Coronary artery (tissue), 2 donors: ENCODE measurements around the gene BEAN1.
"Not testable (repeated sequence)": the region's sequence is repeated elsewhere in the genome, so short reads cannot be mapped to it uniquely, and the experiment has no call there.

ENCODE experiments used
- DNase-seq: peaks from one replicate; pipeline ENCODE4 v3.0.0-alpha.2; 2017; ENCODE audit warnings: low spot score
- H3K27ac ChIP-seq, 2 donors: fragments of 200-600 bp; sonication (generic); one replicate each; pipeline ENCODE4 v1.5.1; 2016 to 2019
- H3K4me3 ChIP-seq: fragments of 200-600 bp; sonication (generic); 2 replicates; pipeline ENCODE4 v1.5.1; 2016; ENCODE audit warnings: mild to moderate bottlenecking, moderate library complexity
- TF ChIP-seq, protein P1 (sequence below): fragments of 200-600 bp; sonication (generic); IDR thresholded peaks from one replicate; pipeline ENCODE4 v1.5.1; 2019; ENCODE audit warnings: antibody characterized with exemption

BEAN1 gene

DNA sequence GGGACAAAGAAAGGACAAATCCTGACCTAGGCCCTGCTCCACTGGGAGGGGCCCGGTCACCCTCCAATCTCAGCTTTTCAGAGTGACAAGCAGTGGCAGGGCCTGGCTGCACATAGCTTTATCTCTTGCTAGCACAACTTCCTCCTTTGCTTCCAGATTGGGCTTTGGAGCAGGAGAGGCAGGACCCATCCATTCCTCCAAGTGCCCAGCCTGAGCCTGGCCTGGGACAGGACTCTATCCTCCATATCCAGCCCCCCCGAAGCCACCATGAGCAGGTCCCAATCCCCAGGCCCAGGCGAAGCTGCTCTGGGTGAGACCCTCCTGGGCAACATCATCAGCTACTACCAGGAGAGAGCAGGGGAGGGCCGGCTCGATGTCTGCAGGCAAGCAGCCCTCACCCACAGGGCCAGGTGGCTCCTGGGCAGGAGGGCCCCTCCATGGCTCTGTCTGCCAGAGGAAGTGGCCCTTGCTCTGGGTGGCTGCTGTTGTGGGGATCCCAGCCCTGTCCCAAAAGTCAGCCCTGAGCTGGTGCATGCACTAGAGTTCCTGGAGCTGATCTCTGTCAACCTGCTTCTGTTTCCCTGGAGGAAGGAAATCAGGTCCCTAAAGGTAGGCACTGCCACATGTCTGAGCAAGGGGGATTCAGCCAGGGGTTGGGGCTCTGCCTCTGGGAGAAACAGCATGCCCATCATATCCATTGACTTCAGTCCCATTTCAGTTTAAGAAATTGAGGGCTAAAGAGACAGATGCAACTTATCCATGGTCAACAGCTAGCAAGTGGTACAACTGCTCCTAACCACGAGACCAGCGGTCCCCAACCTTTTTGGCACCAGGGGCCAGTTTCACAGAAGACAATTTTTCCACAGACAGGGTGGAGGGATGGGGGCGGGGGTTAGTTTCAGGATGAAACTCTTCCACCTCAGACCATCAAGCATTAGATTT is 64.0 kb downstream of the BEAN1 start:
- TF ChIP-seq, protein P1, sequence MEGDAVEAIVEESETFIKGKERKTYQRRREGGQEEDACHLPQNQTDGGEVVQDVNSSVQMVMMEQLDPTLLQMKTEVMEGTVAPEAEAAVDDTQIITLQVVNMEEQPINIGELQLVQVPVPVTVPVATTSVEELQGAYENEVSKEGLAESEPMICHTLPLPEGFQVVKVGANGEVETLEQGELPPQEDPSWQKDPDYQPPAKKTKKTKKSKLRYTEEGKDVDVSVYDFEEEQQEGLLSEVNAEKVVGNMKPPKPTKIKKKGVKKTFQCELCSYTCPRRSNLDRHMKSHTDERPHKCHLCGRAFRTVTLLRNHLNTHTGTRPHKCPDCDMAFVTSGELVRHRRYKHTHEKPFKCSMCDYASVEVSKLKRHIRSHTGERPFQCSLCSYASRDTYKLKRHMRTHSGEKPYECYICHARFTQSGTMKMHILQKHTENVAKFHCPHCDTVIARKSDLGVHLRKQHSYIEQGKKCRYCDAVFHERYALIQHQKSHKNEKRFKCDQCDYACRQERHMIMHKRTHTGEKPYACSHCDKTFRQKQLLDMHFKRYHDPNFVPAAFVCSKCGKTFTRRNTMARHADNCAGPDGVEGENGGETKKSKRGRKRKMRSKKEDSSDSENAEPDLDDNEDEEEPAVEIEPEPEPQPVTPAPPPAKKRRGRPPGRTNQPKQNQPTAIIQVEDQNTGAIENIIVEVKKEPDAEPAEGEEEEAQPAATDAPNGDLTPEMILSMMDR, result no peak
- DNase-seq, result no peak
- Histone ChIP-seq H3K27ac (no peak overlapping the region), H3K4me3 (no peak overlapping the region)

DNA sequence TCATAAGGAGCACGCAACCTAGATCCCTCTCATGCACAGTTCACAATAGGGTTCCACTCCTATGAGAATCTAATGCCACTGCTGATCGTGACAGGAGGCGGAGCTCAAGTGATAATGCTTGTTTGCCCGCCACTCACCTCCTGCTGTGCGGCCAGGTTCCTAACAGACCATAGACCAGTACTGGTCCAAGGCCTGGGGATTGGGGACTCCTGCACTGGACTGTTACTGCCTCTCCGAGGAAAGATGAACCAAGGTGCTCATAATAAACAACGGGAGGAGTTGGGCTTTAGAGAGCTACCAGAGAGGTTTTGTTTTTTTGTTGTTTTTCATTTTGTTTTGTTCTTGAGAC is 64.6 kb downstream of the BEAN1 start:
- TF ChIP-seq, protein P1, result no peak
- no peak overlapping the region for H3K27ac ChIP-seq
- no peak for DNase-seq

DNA sequence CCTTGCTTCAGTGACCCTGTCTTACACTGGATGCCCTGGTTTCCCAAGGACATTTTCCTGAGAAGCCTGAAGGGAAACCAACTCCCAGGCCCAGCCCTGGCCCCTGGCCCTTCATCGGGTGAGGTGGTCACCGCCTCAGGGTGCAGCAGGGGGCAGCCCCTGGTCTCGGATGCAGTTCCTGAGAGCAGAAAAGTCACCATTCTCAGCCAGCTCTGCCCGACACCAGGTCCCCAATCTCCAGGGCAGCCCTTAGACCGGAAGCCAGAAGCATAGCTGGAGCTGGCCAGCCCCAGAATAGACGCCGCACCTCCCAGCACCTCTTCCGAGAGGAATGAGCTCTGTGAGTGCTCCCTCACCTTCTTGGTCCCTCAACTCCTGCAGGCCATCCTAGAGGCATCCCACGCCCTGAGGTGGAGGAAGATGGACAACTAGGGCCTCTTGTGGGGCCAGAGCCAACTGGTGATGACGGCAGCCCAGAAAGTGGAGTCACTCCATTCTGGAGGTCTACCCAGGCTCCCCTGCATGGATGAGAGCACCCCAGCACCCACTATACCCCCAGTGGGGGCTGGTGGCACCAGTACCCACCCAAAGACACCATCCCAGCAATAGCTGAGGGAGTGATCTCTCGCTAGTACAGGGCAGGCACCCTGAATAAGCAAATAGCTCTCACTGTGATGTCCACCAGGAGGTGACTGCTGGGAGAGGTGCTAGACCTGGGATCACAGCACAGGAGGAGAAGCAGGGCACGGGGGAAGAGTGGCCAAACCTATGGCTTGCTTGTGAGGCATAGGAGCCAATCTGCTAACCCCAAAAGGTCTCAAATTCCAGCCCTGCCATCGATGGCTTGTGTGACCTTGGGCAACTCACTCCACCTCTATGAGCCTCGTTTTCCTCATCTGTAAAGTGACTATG is 66.7 kb downstream of the BEAN1 start:
- H3K27ac ChIP-seq, result no peak overlapping the region
- no peak for DNase-seq
- TF ChIP-seq, protein P1, result no peak
- H3K4me3 ChIP-seq, result no peak overlapping the region

More for the DNA sequence above, 64.6 kb downstream of the BEAN1 start:
- no peak overlapping the region for H3K4me3 ChIP-seq

DNA sequence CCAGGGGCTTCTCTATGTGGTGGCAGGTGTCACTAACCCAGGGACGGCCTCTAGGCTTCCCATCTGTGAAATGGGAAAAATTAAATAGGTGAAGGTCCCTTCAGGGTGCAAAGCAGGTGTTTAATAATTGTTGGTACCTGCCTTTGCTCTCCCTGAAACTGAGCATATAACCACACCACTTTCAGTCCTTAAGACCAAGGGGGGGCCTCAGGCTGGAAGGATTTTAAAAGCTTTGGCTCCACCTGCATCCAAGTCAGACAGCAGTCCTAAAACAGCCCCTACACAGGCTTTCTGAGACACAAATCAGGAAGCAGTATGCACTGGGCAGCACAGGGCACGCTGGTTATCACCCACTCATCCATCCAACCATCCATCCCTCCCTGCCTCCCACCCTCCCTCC is 67.8 kb downstream of the BEAN1 start:
- Histone ChIP-seq H3K4me3 (no peak overlapping the region), H3K27ac (no peak overlapping the region)
- TF ChIP-seq, protein P1, result no peak
- DNase-seq, result no peak

DNA sequence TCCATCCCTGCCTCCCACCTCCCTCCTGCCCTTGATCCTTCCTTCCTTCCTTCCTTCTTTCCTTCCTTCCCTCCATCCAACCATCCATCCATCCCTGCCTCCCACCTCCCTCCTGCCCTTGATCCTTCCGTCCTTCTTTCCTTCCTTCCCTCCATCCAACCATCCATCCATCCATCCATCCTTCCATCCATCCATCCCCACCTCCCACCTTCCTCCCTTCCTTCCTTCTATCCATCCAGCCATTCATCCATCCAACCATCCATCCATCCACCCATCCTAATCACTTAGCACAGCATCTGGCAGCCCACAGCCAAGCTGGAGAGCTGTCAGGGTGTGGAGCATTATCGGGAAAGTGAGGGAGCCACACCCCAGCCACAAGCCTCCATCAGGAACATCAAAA is 68.3 kb downstream of the BEAN1 start:
- DNase-seq, result no peak
- TF ChIP-seq, protein P1, result no peak
- no peak overlapping the region for H3K4me3 ChIP-seq
- H3K27ac ChIP-seq, result no peak overlapping the region

DNA sequence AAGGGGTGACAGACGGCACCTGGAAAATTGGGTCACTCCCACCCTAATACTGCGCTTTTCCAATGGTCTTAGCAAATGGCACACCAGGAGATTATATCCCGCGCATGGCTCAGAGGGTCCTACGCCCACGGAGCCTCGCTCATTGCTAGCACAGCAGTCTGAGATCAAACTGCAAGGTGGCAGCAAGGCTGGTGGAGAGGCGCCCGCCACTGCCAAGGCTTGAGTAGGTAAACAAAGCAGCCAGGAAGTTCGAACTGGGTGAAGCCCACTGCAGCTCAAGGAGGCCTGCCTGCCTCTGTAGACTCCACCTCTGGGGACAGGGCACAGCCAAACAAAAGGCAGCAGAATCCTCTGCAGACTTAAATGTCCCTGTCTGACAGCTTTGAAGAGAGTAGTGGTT is 69.1 kb downstream of the BEAN1 start:
- not testable (repeated sequence) for H3K4me3 ChIP-seq, DNase-seq, H3K27ac ChIP-seq

DNA sequence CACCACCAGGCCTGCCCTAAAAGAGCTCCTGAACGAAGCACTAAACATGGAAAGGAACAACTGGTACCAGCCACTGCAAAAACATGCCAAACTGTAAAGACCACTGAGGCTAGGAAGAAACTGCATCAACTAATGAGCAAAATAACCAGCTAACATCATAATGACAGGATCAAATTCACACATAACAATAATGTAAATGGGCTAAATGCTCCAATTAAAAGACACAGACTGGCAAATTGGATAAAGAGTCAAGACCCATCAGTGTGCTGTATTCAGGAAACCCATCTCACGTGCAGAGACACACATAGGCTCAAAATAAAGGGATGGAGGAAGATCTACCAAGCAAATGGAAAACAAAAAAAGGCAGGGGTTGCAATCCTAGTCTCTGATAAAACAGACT is 70.8 kb downstream of the BEAN1 start:
- H3K4me3 ChIP-seq, H3K27ac ChIP-seq, DNase-seq: not testable (repeated sequence)

DNA sequence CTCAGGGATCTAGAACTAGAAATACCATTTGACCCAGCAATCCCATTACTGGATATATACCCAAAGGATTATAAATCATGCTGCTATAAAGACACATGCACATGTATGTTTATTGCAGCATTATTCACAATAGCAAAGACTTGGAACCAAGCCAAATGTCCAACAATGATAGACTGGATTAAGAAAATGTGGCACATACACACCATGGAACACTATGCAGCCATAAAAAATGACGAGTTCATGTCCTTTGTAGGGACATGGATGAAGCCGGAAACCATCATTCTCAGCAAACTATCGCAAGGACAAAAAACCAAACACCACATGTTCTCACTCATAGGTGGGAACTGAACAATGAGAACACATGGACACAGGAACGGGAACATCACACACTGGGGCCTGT is 74.5 kb downstream of the BEAN1 start:
- H3K4me3 ChIP-seq, DNase-seq: not testable (repeated sequence)
- peak overlapping the region in 1 of 2 donors; percentile 60 for H3K27ac ChIP-seq
